HFFc6 (cell line): Measurements from ENCODE around the gene CYSTM1. TPM values are rescaled to one million over a fixed set of nuclear protein-coding genes. Genes with fewer than 3 reads are reported as not detected.

Source experiments
- DNase-seq: peaks from one replicate; pipeline ENCODE4 v3.0.0-alpha.2; 2018
- H3K27ac Mint-ChIP-seq: 2 replicates; pipeline ENCODE4 v1.8.0; 2020; ENCODE audit warnings: mild to moderate bottlenecking, mixed read lengths
- H3K27me3 Mint-ChIP-seq: 2 replicates; pipeline ENCODE4 v1.8.0; 2021; ENCODE audit warnings: mild to moderate bottlenecking, moderate library complexity, mixed read lengths; ENCODE audit not compliant: insufficient read depth
- H3K36me3 Mint-ChIP-seq: 2 replicates; pipeline ENCODE4 v1.8.0; 2021; ENCODE audit warnings: low read depth, mixed read lengths
- H3K4me1 Mint-ChIP-seq: 2 replicates; pipeline ENCODE4 v1.8.0; 2020; ENCODE audit warnings: low read depth, mixed read lengths
- H3K4me3 Mint-ChIP-seq: 2 replicates; pipeline ENCODE4 v1.8.0; 2020; ENCODE audit warnings: mild to moderate bottlenecking, moderate library complexity, mixed read lengths
- H3K9me3 Mint-ChIP-seq: 2 replicates; pipeline ENCODE4 v1.8.0; 2020; ENCODE audit warnings: mild to moderate bottlenecking, mixed read lengths
- total RNA-seq, 6 experiments: library from RNA; stranded (reverse); fragmentation: NEBNext Ultra II Directional; extraction: Animal tissue kit (Norgen Biotek cat#: 25700); gene quantifications; 2 replicates in 1 of 6; 3 replicates in 5 of 6; pipeline ENCODE4 v1.2.3, GENCODE V29; 2021
- TF ChIP-seq, protein P1 (sequence below): fragments of 200-600 bp; sonication (generic); IDR thresholded peaks from 2 replicates; pipeline ENCODE4 v1.5.0; 2021; ENCODE audit warnings: antibody characterized with exemption, mild to moderate bottlenecking

CYSTM1 gene
- total RNA-seq, 6 experiments from 2014 or later, result 11.6 to 16.7 (median 12.5) TPM

DNA sequence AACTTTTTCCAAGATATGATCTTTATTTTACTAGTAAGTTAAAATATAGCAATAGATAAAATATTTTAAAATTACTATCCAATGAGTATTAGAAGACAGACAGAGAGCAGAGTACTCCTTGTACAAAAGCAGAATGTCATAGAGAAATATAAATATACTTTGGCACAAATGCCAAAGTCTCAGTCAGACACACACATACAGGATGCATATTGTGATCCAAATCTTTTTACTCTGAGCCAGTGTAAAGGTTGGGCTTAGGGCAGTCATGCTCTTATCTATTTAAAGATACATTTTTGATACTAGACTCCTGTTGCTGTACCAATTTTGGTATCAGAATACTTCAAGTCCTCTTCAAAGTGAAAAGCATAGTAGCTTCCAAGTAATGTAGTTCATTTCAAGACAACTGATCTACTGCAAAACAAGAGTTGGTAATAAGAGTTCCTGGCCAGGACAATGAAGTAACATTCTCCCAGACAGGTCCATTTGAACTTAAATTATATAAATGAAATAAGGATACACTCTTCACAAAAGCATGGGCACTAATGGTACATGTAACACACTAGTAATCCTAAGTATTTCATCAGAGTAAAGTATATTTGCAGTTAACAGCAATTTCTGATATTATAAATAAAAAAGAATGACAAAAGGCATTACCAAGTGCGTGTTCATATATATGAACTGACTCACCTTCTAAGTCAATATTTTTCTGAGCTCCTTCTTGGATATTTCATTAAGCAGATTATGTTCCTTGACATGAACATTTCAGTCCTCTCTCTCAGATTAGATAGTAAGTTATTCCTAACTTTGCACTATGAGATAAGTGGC is 117.4 kb downstream of the CYSTM1 start:
- H3K27me3 Mint-ChIP-seq, result no peaks in the 10 kb centered on the region; the same call in 1 of the 2 replicates
- H3K36me3 Mint-ChIP-seq, result peaks cover 15% of the 10 kb centered on the region
- peaks cover 86% of the 10 kb centered on the region for H3K4me1 Mint-ChIP-seq
- TF ChIP-seq, protein P1, sequence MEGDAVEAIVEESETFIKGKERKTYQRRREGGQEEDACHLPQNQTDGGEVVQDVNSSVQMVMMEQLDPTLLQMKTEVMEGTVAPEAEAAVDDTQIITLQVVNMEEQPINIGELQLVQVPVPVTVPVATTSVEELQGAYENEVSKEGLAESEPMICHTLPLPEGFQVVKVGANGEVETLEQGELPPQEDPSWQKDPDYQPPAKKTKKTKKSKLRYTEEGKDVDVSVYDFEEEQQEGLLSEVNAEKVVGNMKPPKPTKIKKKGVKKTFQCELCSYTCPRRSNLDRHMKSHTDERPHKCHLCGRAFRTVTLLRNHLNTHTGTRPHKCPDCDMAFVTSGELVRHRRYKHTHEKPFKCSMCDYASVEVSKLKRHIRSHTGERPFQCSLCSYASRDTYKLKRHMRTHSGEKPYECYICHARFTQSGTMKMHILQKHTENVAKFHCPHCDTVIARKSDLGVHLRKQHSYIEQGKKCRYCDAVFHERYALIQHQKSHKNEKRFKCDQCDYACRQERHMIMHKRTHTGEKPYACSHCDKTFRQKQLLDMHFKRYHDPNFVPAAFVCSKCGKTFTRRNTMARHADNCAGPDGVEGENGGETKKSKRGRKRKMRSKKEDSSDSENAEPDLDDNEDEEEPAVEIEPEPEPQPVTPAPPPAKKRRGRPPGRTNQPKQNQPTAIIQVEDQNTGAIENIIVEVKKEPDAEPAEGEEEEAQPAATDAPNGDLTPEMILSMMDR, result no peak
- H3K4me3 Mint-ChIP-seq, result no peak overlapping the region
- H3K27ac Mint-ChIP-seq, result 0 out of 2 replicates have a peak overlapping the region, but pooled peaks have one; percentile 7
- no peaks in the 10 kb centered on the region for H3K9me3 Mint-ChIP-seq
- no peak for DNase-seq

Other genes starting within 250 kb of the CYSTM1 start
- gene NRG2, start 131.9 kb upstream of the CYSTM1 start, total RNA-seq, result under 1 TPM in 5 of 6 experiments, not detected in 1; 0.11 to 0.35 (median 0.19) TPM
- gene PURA, start 61.1 kb upstream of the CYSTM1 start, total RNA-seq, result 10 to 100 TPM; 21.1 to 26.1 (median 22.3) TPM
- 1 to 10 TPM; 3.4 to 8.4 (median 4.1) TPM for gene IGIP, start 49.3 kb upstream of the CYSTM1 start, total RNA-seq
- 10 to 100 TPM; 75.0 to 95.8 (median 89.0) TPM for gene PFDN1, start 127.9 kb downstream of the CYSTM1 start, total RNA-seq
- 10 to 100 TPM in 1 of 6 experiments, 1 to 10 TPM in 5; 5.6 to 10.2 (median 6.9) TPM for gene HBEGF, start 171.4 kb downstream of the CYSTM1 start, total RNA-seq
- gene SLC4A9, start 185.0 kb downstream of the CYSTM1 start, total RNA-seq, result not detected
- gene ANKHD1, start 226.6 kb downstream of the CYSTM1 start, total RNA-seq, result 10 to 100 TPM; 35.4 to 49.7 (median 41.5) TPM